OCI-LY1 (cell line): ENCODE measurements around the gene SH3PXD2A.

Source experiments
- CTCF ChIP-seq: fragments of 200-600 bp; sonication (generic), shearing (Covaris generic); IDR thresholded peaks from 2 replicates; pipeline ENCODE4 v1.5.1; 2017; ENCODE audit warnings: mild to moderate bottlenecking, antibody characterized with exemption, low read length, moderate library complexity, mixed read lengths
- EZH2 ChIP-seq: fragments of 200-600 bp; sonication (generic), shearing (Covaris generic); IDR thresholded peaks from 2 replicates; pipeline ENCODE4 v1.8.0; 2017; ENCODE audit warnings: borderline replicate concordance, mixed run types, mild to moderate bottlenecking, antibody characterized with exemption, low read length, moderate library complexity, mixed read lengths

- no peak for TF ChIP-seq CTCF
- TF ChIP-seq EZH2 = no peak
Measured at GRCh38 chr10:103895411-103896186, 40.2 kb upstream of the SH3PXD2A start.
